ENCODE data around the gene MED12L. TPM values are rescaled to one million over a fixed set of nuclear protein-coding genes. Genes with fewer than 3 reads are reported as not detected.

The MED12L gene
- total and polyA plus RNA-seq, 2 donors from 2014 or later, result 0.13 to 0.82 TPM

DNA sequence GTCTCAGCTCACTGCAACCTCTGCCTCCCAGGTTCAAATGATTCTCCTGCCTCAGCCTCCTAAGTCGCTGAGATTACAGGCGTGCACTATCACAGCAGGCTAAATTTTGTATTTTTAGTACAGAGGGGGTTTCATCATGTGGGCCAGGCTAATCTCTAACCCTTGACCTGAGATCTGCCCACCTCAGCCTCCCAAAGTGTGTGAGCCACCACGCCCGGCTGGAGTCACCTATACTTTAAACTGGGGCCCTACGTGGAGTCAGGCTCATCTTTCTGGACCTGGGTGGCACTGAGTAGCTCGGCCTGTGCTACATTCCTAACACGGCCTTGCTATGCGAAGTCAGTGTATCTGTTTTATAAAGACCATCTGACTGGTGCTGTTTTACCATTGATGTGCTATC, 111.8 kb downstream of the MED12L start:
- Histone ChIP-seq H3K27ac (ENCODE audit: low read depth in 2 of 2, low read length in 2 of 2) (no peak overlapping the region), H3K36me3 (ENCODE audit: control insufficient read depth in 2 of 3, insufficient read depth in 3 of 3, low read length in 3 of 3) (no peaks in the 10 kb centered on the region), H3K4me3 (ENCODE audit: low read length in 3 of 3) (no peak overlapping the region), H3K9ac (ENCODE audit: low read length in 3 of 3) (no peak overlapping the region), H3K4me1 (ENCODE audit: control insufficient read depth in 2 of 3, insufficient read depth in 2 of 3, low read depth in 1 of 3, low read length in 3 of 3) (no peaks in the 10 kb centered on the region), H3K27me3 (ENCODE audit: control insufficient read depth, insufficient read depth, low read length) (no peaks in the 10 kb centered on the region), H3K9me3 (ENCODE audit: control insufficient read depth in 2 of 3, insufficient read depth in 1 of 3, low read length in 3 of 3) (no peaks in the 10 kb centered on the region)
- DNase-seq, result no peak
- no peak for FAIRE-seq
- TF ChIP-seq, protein P1, sequence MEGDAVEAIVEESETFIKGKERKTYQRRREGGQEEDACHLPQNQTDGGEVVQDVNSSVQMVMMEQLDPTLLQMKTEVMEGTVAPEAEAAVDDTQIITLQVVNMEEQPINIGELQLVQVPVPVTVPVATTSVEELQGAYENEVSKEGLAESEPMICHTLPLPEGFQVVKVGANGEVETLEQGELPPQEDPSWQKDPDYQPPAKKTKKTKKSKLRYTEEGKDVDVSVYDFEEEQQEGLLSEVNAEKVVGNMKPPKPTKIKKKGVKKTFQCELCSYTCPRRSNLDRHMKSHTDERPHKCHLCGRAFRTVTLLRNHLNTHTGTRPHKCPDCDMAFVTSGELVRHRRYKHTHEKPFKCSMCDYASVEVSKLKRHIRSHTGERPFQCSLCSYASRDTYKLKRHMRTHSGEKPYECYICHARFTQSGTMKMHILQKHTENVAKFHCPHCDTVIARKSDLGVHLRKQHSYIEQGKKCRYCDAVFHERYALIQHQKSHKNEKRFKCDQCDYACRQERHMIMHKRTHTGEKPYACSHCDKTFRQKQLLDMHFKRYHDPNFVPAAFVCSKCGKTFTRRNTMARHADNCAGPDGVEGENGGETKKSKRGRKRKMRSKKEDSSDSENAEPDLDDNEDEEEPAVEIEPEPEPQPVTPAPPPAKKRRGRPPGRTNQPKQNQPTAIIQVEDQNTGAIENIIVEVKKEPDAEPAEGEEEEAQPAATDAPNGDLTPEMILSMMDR (IDR thresholded peaks at IDR 0.05; ENCODE audit: borderline replicate concordance, extremely low read depth, insufficient read depth), result no peak
- intact Hi-C loops (cut with DNase I), result no loop called here

DNA sequence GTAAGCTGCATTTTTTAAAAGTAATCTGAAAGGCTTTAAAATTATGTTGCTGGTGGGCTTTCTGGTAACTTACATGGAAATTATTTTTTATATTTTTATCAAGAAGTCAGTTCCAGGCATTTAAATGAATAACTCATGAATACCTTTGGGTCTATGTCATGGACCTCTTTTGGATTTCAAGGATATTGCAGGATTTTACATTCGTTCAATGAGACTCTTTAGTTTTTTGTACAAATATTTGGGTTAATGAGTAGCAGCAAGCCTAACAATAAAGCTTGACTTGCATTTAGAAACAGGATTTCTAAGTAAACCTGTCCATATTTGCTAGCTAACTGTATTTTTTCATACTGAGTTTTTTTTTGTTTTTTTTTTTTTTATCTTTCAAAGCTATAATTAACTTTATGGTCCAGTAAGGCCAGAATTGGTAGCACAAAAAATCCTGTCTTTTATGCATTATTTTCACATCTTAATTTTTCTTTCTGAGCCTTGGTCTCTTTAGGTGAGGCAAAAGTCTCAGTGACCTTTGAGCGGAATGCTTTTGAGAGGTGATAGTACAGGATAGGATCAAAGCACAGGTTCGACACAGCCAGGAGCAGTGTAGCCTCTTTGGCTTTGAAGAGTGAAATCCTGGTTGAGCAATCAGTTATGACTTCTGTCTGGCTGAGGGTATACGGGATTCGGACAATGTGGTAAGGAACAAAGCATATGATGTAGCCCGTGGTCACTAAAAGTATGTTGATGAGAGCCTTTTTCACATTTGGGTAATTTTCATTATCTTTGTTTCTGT, 112.7 kb downstream of the MED12L start:
- Histone ChIP-seq H3K9me3 (ENCODE audit: control insufficient read depth in 2 of 3, insufficient read depth in 1 of 3, low read length in 3 of 3) (no peaks in the 10 kb centered on the region), H3K4me1 (ENCODE audit: control insufficient read depth in 2 of 3, insufficient read depth in 2 of 3, low read depth in 1 of 3, low read length in 3 of 3) (no peaks in the 10 kb centered on the region), H3K27ac (ENCODE audit: low read depth in 2 of 2, low read length in 2 of 2) (no peak overlapping the region), H3K9ac (ENCODE audit: low read length in 3 of 3) (no peak overlapping the region), H3K27me3 (ENCODE audit: control insufficient read depth, insufficient read depth, low read length) (no peaks in the 10 kb centered on the region), H3K4me3 (ENCODE audit: low read length in 3 of 3) (no peak overlapping the region), H3K36me3 (ENCODE audit: control insufficient read depth in 2 of 3, insufficient read depth in 3 of 3, low read length in 3 of 3) (no peaks in the 10 kb centered on the region)
- TF ChIP-seq, protein P1 (IDR thresholded peaks at IDR 0.05; ENCODE audit: borderline replicate concordance, extremely low read depth, insufficient read depth), result no peak
- peak in 1 of 5 donors; percentile 6 for DNase-seq
- intact Hi-C loops (cut with DNase I), result no loop called here
- no peak for FAIRE-seq

DNA sequence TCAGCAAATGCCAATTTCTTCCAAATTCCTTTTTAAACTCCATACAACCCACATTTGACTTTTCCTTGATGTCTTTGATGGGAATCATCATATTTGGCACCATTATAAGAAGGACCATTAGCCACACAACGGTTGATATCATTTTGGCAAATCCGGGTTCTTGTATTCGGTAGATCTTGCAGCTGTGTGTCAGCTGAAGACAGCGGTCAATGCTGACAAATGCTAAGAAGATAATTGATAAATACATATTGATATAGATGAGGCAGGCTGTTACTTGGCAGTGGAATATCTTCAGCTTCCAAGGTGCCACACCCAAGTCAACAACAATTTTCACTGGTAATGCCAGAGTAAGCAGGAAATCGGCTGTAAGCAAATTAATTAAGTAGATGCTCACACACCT, 113.4 kb downstream of the MED12L start:
- TF ChIP-seq, protein P1 (IDR thresholded peaks at IDR 0.05; ENCODE audit: borderline replicate concordance, extremely low read depth, insufficient read depth), result no peak
- H3K9me3 ChIP-seq (ENCODE audit: control insufficient read depth in 2 of 3, insufficient read depth in 1 of 3, low read length in 3 of 3), result no peaks in the 10 kb centered on the region
- FAIRE-seq (no peak), DNase-seq (no peak)
- intact Hi-C loops (cut with DNase I), result no loop called here
- H3K36me3 ChIP-seq (ENCODE audit: control insufficient read depth in 2 of 3, insufficient read depth in 3 of 3, low read length in 3 of 3), result no peaks in the 10 kb centered on the region
- no peak overlapping the region for H3K9ac ChIP-seq (ENCODE audit: low read length in 3 of 3)
- H3K27ac ChIP-seq (ENCODE audit: low read depth in 2 of 2, low read length in 2 of 2), result no peak overlapping the region
- no peaks in the 10 kb centered on the region for H3K4me1 ChIP-seq (ENCODE audit: control insufficient read depth in 2 of 3, insufficient read depth in 2 of 3, low read depth in 1 of 3, low read length in 3 of 3)
- H3K27me3 ChIP-seq (ENCODE audit: control insufficient read depth, insufficient read depth, low read length), result no peaks in the 10 kb centered on the region
- H3K4me3 ChIP-seq (ENCODE audit: low read length in 3 of 3), result no peak overlapping the region

Measured in kidney (tissue), 14 donors.